Smooth muscle cell (in vitro differentiated cells): ENCODE data around the gene HMMR. TPM values are rescaled to one million over a fixed set of nuclear protein-coding genes. Genes with fewer than 3 reads are reported as not detected.

Experiments
- DNase-seq: peaks from one replicate; lab custom pipeline; 2025; ENCODE audit not compliant: unreplicated experiment; lab: John Stamatoyannopoulos, UW
- H2AFZ ChIP-seq: fragments of 200-600 bp; sonication (generic); 2 replicates; pipeline ENCODE4 v1.6.0; 2016; ENCODE audit warnings: antibody characterized with exemption, low read depth, mild to moderate bottlenecking
- H3F3A ChIP-seq: fragments of 200-600 bp; sonication (generic); 2 replicates; pipeline ENCODE4 v1.6.0; 2017; ENCODE audit warnings: antibody characterized with exemption, low read depth
- H3K27ac ChIP-seq: fragments of 200-600 bp; sonication (generic); 2 replicates; pipeline ENCODE4 v1.5.1; 2016; ENCODE audit warnings: low read depth, mild to moderate bottlenecking
- H3K27me3 ChIP-seq: fragments of 200-600 bp; sonication (generic); 2 replicates; pipeline ENCODE4 v1.6.1; 2016; ENCODE audit warnings: low read depth, mild to moderate bottlenecking
- H3K36me3 ChIP-seq: fragments of 200-600 bp; sonication (generic); 2 replicates; pipeline ENCODE4 v1.5.1; 2016; ENCODE audit warnings: low read depth
- H3K4me1 ChIP-seq: fragments of 200-600 bp; sonication (generic); 2 replicates; pipeline ENCODE4 v1.5.1; 2016; ENCODE audit warnings: low read depth
- H3K4me2 ChIP-seq: fragments of 200-600 bp; sonication (generic); 2 replicates; pipeline ENCODE4 v1.6.0; 2016; ENCODE audit warnings: mild to moderate bottlenecking
- H3K4me3 ChIP-seq: fragments of 200-600 bp; sonication (generic); 2 replicates; pipeline ENCODE4 v1.5.1; 2016; ENCODE audit warnings: mild to moderate bottlenecking
- H3K79me2 ChIP-seq: fragments of 200-600 bp; sonication (generic); 2 replicates; pipeline ENCODE4 v1.6.0; 2016; ENCODE audit warnings: low read depth, mild to moderate bottlenecking
- H3K9ac ChIP-seq: fragments of 200-600 bp; sonication (generic); 2 replicates; pipeline ENCODE4 v1.6.0; 2016; ENCODE audit warnings: low read depth
- H3K9me3 ChIP-seq: fragments of 200-600 bp; sonication (generic); replicated peaks from 2 replicates; pipeline ENCODE4 v1.5.1; 2016; ENCODE audit warnings: low read depth
- H4K20me1 ChIP-seq: fragments of 200-600 bp; sonication (generic); 2 replicates; pipeline ENCODE4 v1.6.0; 2016; ENCODE audit warnings: low read depth
- CTCF ChIP-seq: fragments of 200-600 bp; sonication (generic); IDR thresholded peaks from 2 replicates; pipeline ENCODE4 v1.5.1; 2017; ENCODE audit warnings: borderline replicate concordance, mild to moderate bottlenecking, antibody characterized with exemption; ENCODE audit not compliant: insufficient read depth, poor library complexity, severe bottlenecking
- WGBS: methylation state at CpG from one replicate; pipeline ENCODE4 v1.1.7; 2016; ENCODE audit warnings: low lambda C conversion rate; 5-methylcytosine and 5-hydroxymethylcytosine counted together
- polyA plus RNA-seq: library from polyadenylated mRNA; unstranded; fragments of >200 nt; fragmentation: Nextera tagmentation; extraction: Ambion mirVana; gene quantifications from 2 replicates; pipeline ENCODE4 v1.2.1, GENCODE V29; 2016
- total RNA-seq: library from RNA; depleted of rRNA; stranded (reverse); fragments of >200 nt; gene quantifications from 2 replicates; pipeline ENCODE4 v1.2.3, GENCODE V29; 2014

HMMR gene
- total and polyA plus RNA-seq, 2 experiments from 2014 or later = 6.1 to 6.4 TPM

- peak overlapping the region; percentile 39 for H3K9ac ChIP-seq
- H3K9me3 ChIP-seq = no peaks in the 10 kb centered on the region
- DNase-seq = no peak
- peak overlapping the region; percentile 84 for H3K4me2 ChIP-seq
- peaks cover 12% of the 10 kb centered on the region for H3F3A ChIP-seq
- 2% methylated on average over 6 of the region's 6 CpGs for WGBS
- peaks cover 44% of the 10 kb centered on the region for H4K20me1 ChIP-seq
- H3K36me3 ChIP-seq = peaks cover 5% of the 10 kb centered on the region
- no peak for TF ChIP-seq CTCF
- peak overlapping the region; percentile 44 for H2AFZ ChIP-seq
- H3K27ac ChIP-seq = peak overlapping the region; percentile 61
- H3K79me2 ChIP-seq = peaks cover 44% of the 10 kb centered on the region
- H3K4me1 ChIP-seq = peaks cover 35% of the 10 kb centered on the region
- H3K4me3 ChIP-seq = peak overlapping the region; percentile 96
- no peaks in the 10 kb centered on the region for H3K27me3 ChIP-seq
Observed at GRCh38 chr5:163437011-163437308, 23.5 kb upstream of the HMMR start.

- peak within 1 kb of the TSS; percentile 44 for H2AFZ ChIP-seq
- H3K36me3 ChIP-seq = peaks cover 10% of the 10 kb centered on the region
- peak; percentile 76 for DNase-seq
- peak within 1 kb of the TSS; percentile 100 for H3K4me2 ChIP-seq
- H3K4me1 ChIP-seq = peaks cover 36% of the 10 kb centered on the region
- WGBS = 1% methylated on average over 51 of the region's 51 CpGs
- peaks cover 45% of the 10 kb centered on the region for H3K79me2 ChIP-seq
- peak within 1 kb of the TSS; percentile 93 for H3K27ac ChIP-seq
- H3K27me3 ChIP-seq = no peaks in the 10 kb centered on the region
- no peaks in the 10 kb centered on the region for H3K9me3 ChIP-seq
- TF ChIP-seq CTCF = no peak
- peaks cover 12% of the 10 kb centered on the region for H3F3A ChIP-seq
- peak within 1 kb of the TSS; percentile 99 for H3K9ac ChIP-seq
- peaks cover 50% of the 10 kb centered on the region for H4K20me1 ChIP-seq
- peak within 1 kb of the TSS; percentile 96 for H3K4me3 ChIP-seq
Observed at GRCh38 chr5:163437309-163438182, 22.9 kb upstream of the HMMR start, which contains the start of gene CCNG1. CCNG1 (plus strand) TSS chr5:163437595; CDS start chr5:163439257, 1,662 bp downstream.

- no peaks in the 10 kb centered on the region for H3K9me3 ChIP-seq
- peaks cover 36% of the 10 kb centered on the region for H3K4me1 ChIP-seq
- peak overlapping the region; percentile 93 for H3K27ac ChIP-seq
- DNase-seq = no peak
- H3F3A ChIP-seq = peaks cover 12% of the 10 kb centered on the region
- H3K4me2 ChIP-seq = peak overlapping the region; percentile 100
- TF ChIP-seq CTCF = no peak
- WGBS = 32% methylated on average over 2 of the region's 2 CpGs
- H3K36me3 ChIP-seq = peaks cover 17% of the 10 kb centered on the region
- no peak overlapping the region for H2AFZ ChIP-seq
- H3K27me3 ChIP-seq = no peaks in the 10 kb centered on the region
- peaks cover 63% of the 10 kb centered on the region for H4K20me1 ChIP-seq
- H3K9ac ChIP-seq = peak overlapping the region; percentile 99
- H3K4me3 ChIP-seq = peak overlapping the region; percentile 96
- H3K79me2 ChIP-seq = peaks cover 51% of the 10 kb centered on the region
Observed at GRCh38 chr5:163439092-163439425, 21.4 kb upstream of the HMMR start.
